Activated CD4-positive, CD25-positive, alpha-beta regulatory T cell (primary cell): Measurements from ENCODE around the gene TRIP6.
"Not testable (repeated sequence)": the region's sequence is repeated elsewhere in the genome, so short reads cannot be mapped to it uniquely, and the experiment has no call there.

Source experiments
- DNase-seq, 4 experiments: peaks; one replicate each; lab custom pipeline; 2025; lab: John Stamatoyannopoulos, UW

TRIP6 gene

GRCh38 chr7:100914208-100914878, 47.2 kb downstream of the TRIP6 start:
- DNase-seq: no peak

- no peak for DNase-seq
Measured at GRCh38 chr7:100914879-100915447, 47.8 kb downstream of the TRIP6 start.

- not testable (repeated sequence) for DNase-seq
Measured at GRCh38 chr7:100919335-100919734, 52.1 kb downstream of the TRIP6 start.

- not testable (repeated sequence) for DNase-seq
Measured at GRCh38 chr7:100919779-100920437, 52.7 kb downstream of the TRIP6 start.

- no peak for DNase-seq
Measured at GRCh38 chr7:100921039-100921438, 53.9 kb downstream of the TRIP6 start.
